Measurements from ENCODE around the gene PFKFB3. TPM values are rescaled to one million over a fixed set of nuclear protein-coding genes. Genes with fewer than 3 reads are reported as not detected.
"Not testable (repeated sequence)": the region's sequence is repeated elsewhere in the genome, so short reads cannot be mapped to it uniquely, and the experiment has no call there.

The PFKFB3 gene
- total and polyA plus RNA-seq, 12 donors, result 5.5 to 77.3 (median 14.7) TPM

GRCh38 chr10:6233725-6234277, 31.1 kb downstream of the PFKFB3 start:
- Histone ChIP-seq H3K9me3 (no peaks in the 10 kb centered on the region), H3K27ac (no peak overlapping the region), H3K36me3 (peaks cover 0 to 87% (median 43%) of the 10 kb centered on the region in 9 donors), H3K4me1 (peaks cover 0 to 2% (median 0%) of the 10 kb centered on the region in 9 donors), H3K4me3 (no peak overlapping the region), H3K27me3 (no peaks in the 10 kb centered on the region)
- intact Hi-C loops (cut with DNase I), result no loop called here
- 91 to 95% methylated on average over 11 of the region's 11 CpGs for WGBS, 2 donors
- no peak for DNase-seq
- no peak for TF ChIP-seq CTCF (IDR thresholded peaks at IDR 0.05)
- ATAC-seq, result no peak

GRCh38 chr10:6234371-6234770, 31.6 kb downstream of the PFKFB3 start:
- intact Hi-C loops (cut with DNase I), result no loop called here
- Histone ChIP-seq H3K36me3 (peaks cover 0 to 81% (median 39%) of the 10 kb centered on the region in 9 donors), H3K4me3 (no peak overlapping the region), H3K27ac (no peak overlapping the region), H3K4me1 (peaks cover 0 to 8% (median 0%) of the 10 kb centered on the region in 9 donors), H3K27me3 (no peaks in the 10 kb centered on the region), H3K9me3 (no peaks in the 10 kb centered on the region)
- 92 to 93% methylated on average over 13 of the region's 13 CpGs for WGBS, 2 donors
- DNase-seq (no peak), ATAC-seq (no peak)
- no peak for TF ChIP-seq CTCF (IDR thresholded peaks at IDR 0.05)

- WGBS, 2 donors, result 88 to 93% methylated on average over 38 of the region's 38 CpGs
- no peak for ATAC-seq
- no peak for DNase-seq
- H3K9me3 ChIP-seq, result no peaks in the 10 kb centered on the region
- intact Hi-C loops (cut with DNase I), result no loop called here
- peaks cover 0 to 59% (median 22%) of the 10 kb centered on the region in 9 donors for H3K36me3 ChIP-seq
- H3K27ac ChIP-seq, result no peak overlapping the region
- peaks cover 0 to 18% (median 0%) of the 10 kb centered on the region in 9 donors for H3K4me1 ChIP-seq
- no peak overlapping the region for H3K4me3 ChIP-seq
- no peak for TF ChIP-seq CTCF (IDR thresholded peaks at IDR 0.05)
- H3K27me3 ChIP-seq, result no peaks in the 10 kb centered on the region
Observed at GRCh38 chr10:6236349-6237198, 33.8 kb downstream of the PFKFB3 start.

- H3K27me3 ChIP-seq, result no peaks in the 10 kb centered on the region
- H3K9me3 ChIP-seq, result no peaks in the 10 kb centered on the region
- peaks cover 0 to 18% (median 0%) of the 10 kb centered on the region in 9 donors for H3K4me1 ChIP-seq
- DNase-seq (no peak), ATAC-seq (no peak)
- H3K4me3 ChIP-seq, result no peak overlapping the region
- no peak for TF ChIP-seq CTCF (IDR thresholded peaks at IDR 0.05)
- intact Hi-C loops (cut with DNase I), result no loop called here
- H3K27ac ChIP-seq, result no peak overlapping the region
- WGBS, 2 donors, result 93 to 95% methylated on average over 9 of the region's 9 CpGs
- H3K36me3 ChIP-seq, result peaks cover 0 to 53% (median 19%) of the 10 kb centered on the region in 9 donors
Observed at GRCh38 chr10:6237199-6237530, 34.4 kb downstream of the PFKFB3 start.

- intact Hi-C loops (cut with DNase I); H3K4me3 ChIP-seq; H3K9me3 ChIP-seq; H3K27me3 ChIP-seq; DNase-seq; ATAC-seq: not testable (repeated sequence)
- H3K4me1 ChIP-seq, result peaks cover 0 to 23% (median 0%) of the 10 kb centered on the region in 9 donors
- H3K27ac ChIP-seq, result peak overlapping the region in 2 of 10 donors; percentile 12 to 19
- peaks cover 0 to 53% (median 5%) of the 10 kb centered on the region in 9 donors for H3K36me3 ChIP-seq
- WGBS, 2 donors, result 84 to 86% methylated on average over 6 of the region's 6 CpGs
Observed at GRCh38 chr10:6238587-6239212, 36.0 kb downstream of the PFKFB3 start.

All from heart right ventricle (tissue), 16 donors.